H9 (cell line): ENCODE measurements around the gene PDIA6. TPM values are rescaled to one million over a fixed set of nuclear protein-coding genes. Genes with fewer than 3 reads are reported as not detected.
A peak's percentile ranks its signal among the peaks of the same experiment; 100 is the strongest.
"Not testable (repeated sequence)": the region's sequence is repeated elsewhere in the genome, so short reads cannot be mapped to it uniquely, and the experiment has no call there.

Experiments
- DNase-seq: peaks from one replicate; pipeline ENCODE4 v3.0.0-alpha.2; 2017
- H2AFZ ChIP-seq: one replicate; pipeline ENCODE4 v1.6.1; 2013; ENCODE audit warnings: mild to moderate bottlenecking, low read length, control low read depth, moderate library complexity
- H2AK5ac ChIP-seq: 2 replicates; pipeline ENCODE4 v1.6.1; 2013; ENCODE audit warnings: low read length, control low read depth, mixed read lengths; ENCODE audit not compliant: insufficient read length
- H2BK120ac ChIP-seq: one replicate; pipeline ENCODE4 v1.6.1; 2013; ENCODE audit warnings: low read depth, mild to moderate bottlenecking, low read length, control low read depth, inconsistent platforms; ENCODE audit not compliant: poor library complexity, severe bottlenecking
- H2BK12ac ChIP-seq: 2 replicates; pipeline ENCODE4 v1.6.1; 2013; ENCODE audit warnings: low read length, control low read depth, mixed read lengths, low read depth; ENCODE audit not compliant: insufficient read length
- H2BK15ac ChIP-seq: 2 replicates; pipeline ENCODE4 v1.6.1; 2013; ENCODE audit warnings: low read depth, low read length, control low read depth
- H2BK20ac ChIP-seq: one replicate; pipeline ENCODE4 v1.6.1; 2013; ENCODE audit warnings: low read depth, mild to moderate bottlenecking, low read length, control low read depth, inconsistent platforms; ENCODE audit not compliant: poor library complexity, severe bottlenecking
- H2BK5ac ChIP-seq: 2 replicates; pipeline ENCODE4 v1.6.1; 2013; ENCODE audit warnings: low read length, control low read depth, mixed read lengths; ENCODE audit not compliant: insufficient read length
- H3K14ac ChIP-seq: 2 replicates; pipeline ENCODE4 v1.6.1; 2013; ENCODE audit warnings: low read length, control low read depth; ENCODE audit not compliant: insufficient read depth
- H3K18ac ChIP-seq: 2 replicates; pipeline ENCODE4 v1.6.1; 2013; ENCODE audit warnings: low read depth, mild to moderate bottlenecking, mixed read lengths, low read length, control low read depth; ENCODE audit not compliant: insufficient read length
- H3K23ac ChIP-seq: 2 replicates; pipeline ENCODE4 v1.6.1; 2013; ENCODE audit warnings: low read length, control low read depth, mixed read lengths, low read depth; ENCODE audit not compliant: insufficient read length
- H3K23me2 ChIP-seq: 2 replicates; pipeline ENCODE4 v1.6.1; 2013; ENCODE audit warnings: low read depth, mild to moderate bottlenecking, mixed read lengths, low read length, control low read depth; ENCODE audit not compliant: insufficient read length, poor library complexity, severe bottlenecking
- H3K27ac ChIP-seq: 2 replicates; pipeline ENCODE4 v1.5.1; 2013; ENCODE audit warnings: low read length, control low read depth, mixed read lengths, low read depth; ENCODE audit not compliant: insufficient read length
- H3K27me3 ChIP-seq: 2 replicates; pipeline ENCODE4 v1.6.1; 2013; ENCODE audit warnings: low read length, control low read depth, inconsistent platforms; ENCODE audit not compliant: insufficient read depth
- H3K4ac ChIP-seq: 2 replicates; pipeline ENCODE4 v1.6.1; 2013; ENCODE audit warnings: low read depth, mild to moderate bottlenecking, control low read depth, inconsistent platforms, low read length, moderate library complexity
- H3K4me1 ChIP-seq: 2 replicates; pipeline ENCODE4 v1.6.1; 2013; ENCODE audit warnings: low read length, control low read depth, inconsistent platforms; ENCODE audit not compliant: insufficient read depth
- H3K4me2 ChIP-seq: 2 replicates; pipeline ENCODE4 v1.6.1; 2013; ENCODE audit warnings: low read length, control low read depth, mixed read lengths; ENCODE audit not compliant: insufficient read length, insufficient read depth
- H3K56ac ChIP-seq: 2 replicates; pipeline ENCODE4 v1.6.1; 2013; ENCODE audit warnings: low read depth, mild to moderate bottlenecking, mixed read lengths, low read length, control low read depth; ENCODE audit not compliant: insufficient read length
- H3K79me1 ChIP-seq: 2 replicates; pipeline ENCODE4 v1.6.1; 2013; ENCODE audit warnings: low read depth, mild to moderate bottlenecking, moderate library complexity, low read length, control low read depth, inconsistent platforms; ENCODE audit not compliant: insufficient read depth, poor library complexity, severe bottlenecking
- H3K79me2 ChIP-seq: 2 replicates; pipeline ENCODE4 v1.6.1; 2013; ENCODE audit warnings: low read length, control low read depth, inconsistent platforms; ENCODE audit not compliant: insufficient read depth
- H3K9ac ChIP-seq: 2 replicates; pipeline ENCODE4 v1.6.1; 2013; ENCODE audit warnings: low read length, control low read depth, mixed read lengths; ENCODE audit not compliant: insufficient read length; ENCODE audit errors: extremely low read depth
- H3K9me3 ChIP-seq: one replicate; pipeline ENCODE4 v1.6.1; 2013; ENCODE audit warnings: low read depth, low read length, inconsistent platforms; ENCODE audit not compliant: control insufficient read depth
- H3T11ph ChIP-seq: one replicate; pipeline ENCODE4 v1.6.1; 2013; ENCODE audit warnings: mild to moderate bottlenecking, low read length, control low read depth, inconsistent platforms
- H4K20me1 ChIP-seq: one replicate; pipeline ENCODE4 v1.6.1; 2013; ENCODE audit not compliant: control insufficient read depth, insufficient read length, insufficient read depth
- H4K5ac ChIP-seq: 2 replicates; pipeline ENCODE4 v1.6.1; 2013; ENCODE audit warnings: low read depth, mild to moderate bottlenecking, mixed read lengths, low read length, control low read depth; ENCODE audit not compliant: insufficient read length
- H4K8ac ChIP-seq: replicated peaks from 2 replicates; pipeline ENCODE4 v1.6.1; 2013; ENCODE audit warnings: low read length, control low read depth, mixed read lengths, low read depth; ENCODE audit not compliant: insufficient read length
- H4K91ac ChIP-seq: 2 replicates; pipeline ENCODE4 v1.6.1; 2013; ENCODE audit warnings: low read depth, mild to moderate bottlenecking, moderate library complexity, mixed read lengths, low read length, control low read depth; ENCODE audit not compliant: insufficient read length
- H3K27ac Mint-ChIP-seq, 3 experiments: 2 replicates in 2 of 3; 3 replicates in 1 of 3; pipeline ENCODE4 v1.8.0; 2020 to 2021; ENCODE audit warnings: mixed read lengths in 3 of 3, mild to moderate bottlenecking in 1 of 3, moderate library complexity in 1 of 3
- H3K27me3 Mint-ChIP-seq: 2 replicates; pipeline ENCODE4 v1.8.0; 2021; ENCODE audit warnings: low read depth, mild to moderate bottlenecking, moderate library complexity, mixed read lengths
- H3K36me3 Mint-ChIP-seq, 3 experiments: 2 replicates in 2 of 3; 3 replicates in 1 of 3; pipeline ENCODE4 v1.8.0; 2020 to 2021; ENCODE audit warnings: low read depth in 3 of 3, mixed read lengths in 3 of 3; ENCODE audit not compliant: insufficient read depth in 1 of 3
- H3K4me1 Mint-ChIP-seq, 2 experiments: 2 replicates each; pipeline ENCODE4 v1.8.0; 2020; ENCODE audit warnings: mixed read lengths in 2 of 2
- H3K4me3 Mint-ChIP-seq, 2 experiments: 2 replicates in 1 of 2; 3 replicates in 1 of 2; pipeline ENCODE4 v1.8.0; 2020 to 2021; ENCODE audit warnings: mild to moderate bottlenecking in 2 of 2, mixed read lengths in 2 of 2, moderate library complexity in 1 of 2
- H3K9me3 Mint-ChIP-seq, 2 experiments: 2 replicates in 1 of 2; 3 replicates in 1 of 2; pipeline ENCODE4 v1.8.0; 2020; ENCODE audit warnings: mild to moderate bottlenecking in 2 of 2, mixed read lengths in 2 of 2, moderate library complexity in 1 of 2
- WGBS: extraction: QIAGEN DNeasy Blood & Tissue Kit; methylation state at CpG from one replicate; pipeline ENCODE4 v1.1.7; 2013; ENCODE audit warnings: missing lambda C conversion rate, low lambda C conversion rate, mixed read lengths; ENCODE audit not compliant: insufficient read length; ENCODE audit errors: extremely low coverage; 5-methylcytosine and 5-hydroxymethylcytosine counted together
- total RNA-seq: library from RNA; stranded (reverse); gene quantifications from 2 replicates; pipeline ENCODE4 v1.2.1, GENCODE V29; 2021
- TF ChIP-seq, protein P1 (sequence below): fragments of 200-600 bp; sonication (generic); conservative IDR thresholded peaks from 3 replicates; pipeline ENCODE4 v1.8.0; 2021; ENCODE audit warnings: antibody characterized with exemption, mild to moderate bottlenecking

Gene PDIA6
- total RNA-seq, 1 experiment from 2014 or later: 301 TPM

DNA sequence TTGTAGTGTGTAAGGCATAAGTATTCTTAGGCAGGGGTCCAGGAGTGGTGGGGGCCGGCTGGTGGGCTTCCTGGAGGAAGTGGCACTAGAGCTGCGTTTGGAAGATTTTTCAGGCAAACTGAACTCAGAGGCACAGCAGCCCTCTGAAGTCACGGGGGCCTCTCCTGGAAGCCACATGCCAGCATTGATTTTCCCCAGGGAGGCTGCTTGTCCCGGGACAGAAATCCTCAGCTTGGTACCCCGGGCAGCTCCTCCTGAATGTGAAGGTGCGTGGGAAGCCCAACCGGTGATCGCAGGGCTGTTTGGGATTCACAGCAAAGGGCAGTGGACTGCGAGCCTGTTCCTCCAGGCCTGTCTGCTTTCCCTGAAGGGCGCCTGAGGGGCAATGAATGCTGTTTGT, 1.6 kb upstream of the PDIA6 start:
- TF ChIP-seq, protein P1, sequence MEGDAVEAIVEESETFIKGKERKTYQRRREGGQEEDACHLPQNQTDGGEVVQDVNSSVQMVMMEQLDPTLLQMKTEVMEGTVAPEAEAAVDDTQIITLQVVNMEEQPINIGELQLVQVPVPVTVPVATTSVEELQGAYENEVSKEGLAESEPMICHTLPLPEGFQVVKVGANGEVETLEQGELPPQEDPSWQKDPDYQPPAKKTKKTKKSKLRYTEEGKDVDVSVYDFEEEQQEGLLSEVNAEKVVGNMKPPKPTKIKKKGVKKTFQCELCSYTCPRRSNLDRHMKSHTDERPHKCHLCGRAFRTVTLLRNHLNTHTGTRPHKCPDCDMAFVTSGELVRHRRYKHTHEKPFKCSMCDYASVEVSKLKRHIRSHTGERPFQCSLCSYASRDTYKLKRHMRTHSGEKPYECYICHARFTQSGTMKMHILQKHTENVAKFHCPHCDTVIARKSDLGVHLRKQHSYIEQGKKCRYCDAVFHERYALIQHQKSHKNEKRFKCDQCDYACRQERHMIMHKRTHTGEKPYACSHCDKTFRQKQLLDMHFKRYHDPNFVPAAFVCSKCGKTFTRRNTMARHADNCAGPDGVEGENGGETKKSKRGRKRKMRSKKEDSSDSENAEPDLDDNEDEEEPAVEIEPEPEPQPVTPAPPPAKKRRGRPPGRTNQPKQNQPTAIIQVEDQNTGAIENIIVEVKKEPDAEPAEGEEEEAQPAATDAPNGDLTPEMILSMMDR: no peak

DNA sequence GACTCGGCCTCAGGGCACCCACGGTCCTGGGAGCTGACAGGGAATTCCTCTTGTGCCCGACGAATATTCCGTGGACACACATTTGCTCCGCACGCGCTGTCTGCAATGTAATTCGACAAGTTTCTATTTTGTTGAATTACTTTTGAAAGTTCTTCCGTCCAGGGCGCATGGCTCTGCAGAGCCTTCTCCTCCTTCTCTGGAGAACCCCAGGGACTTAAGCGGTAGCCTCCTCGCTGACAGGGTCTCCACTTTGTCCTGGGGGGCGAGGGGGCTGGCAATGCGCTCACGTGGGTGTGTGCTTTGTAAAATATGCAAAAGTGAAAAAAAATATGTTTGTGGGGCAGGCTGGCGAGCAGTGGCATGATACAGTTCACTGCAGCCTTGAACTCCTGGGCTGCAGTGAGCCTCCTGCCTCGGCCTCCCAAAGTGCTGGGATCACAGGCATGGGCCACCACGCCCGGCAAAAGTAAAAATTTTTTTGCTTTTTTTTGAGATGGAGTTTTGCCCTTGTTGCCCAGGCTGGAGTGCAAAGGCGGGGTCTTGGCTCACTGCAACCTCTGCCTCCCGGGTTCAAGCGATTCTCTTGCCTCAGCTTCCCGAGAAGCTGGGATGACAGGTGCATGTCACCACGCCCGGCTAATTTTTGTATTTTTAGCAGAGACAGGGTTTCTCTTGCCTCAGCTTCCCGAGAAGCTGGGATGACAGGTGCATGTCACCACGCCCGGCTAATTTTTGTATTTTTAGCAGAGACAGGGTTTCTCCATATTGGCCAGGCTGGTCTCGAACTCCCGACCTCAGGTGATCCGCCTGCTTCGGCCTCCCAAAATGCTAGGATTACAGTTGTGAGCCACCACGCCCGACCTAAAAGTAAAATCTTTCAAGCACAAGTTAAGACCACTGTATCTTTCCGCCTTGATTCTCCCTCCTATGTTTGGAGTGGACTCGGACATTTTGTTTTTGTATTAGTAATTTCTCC, 866 bp upstream of the PDIA6 start:
- H2BK12ac ChIP-seq, H3T11ph ChIP-seq, H3K23ac ChIP-seq, H3K79me1 ChIP-seq, H3K23me2 ChIP-seq, H2BK120ac ChIP-seq, H2BK15ac ChIP-seq, H3K18ac ChIP-seq, H4K8ac ChIP-seq, H3K27me3 Mint-ChIP-seq, H4K91ac ChIP-seq, H3K4ac ChIP-seq, H3K56ac ChIP-seq, H2BK5ac ChIP-seq, DNase-seq, H4K20me1 ChIP-seq, H2AFZ ChIP-seq, H3K9me3 Mint-ChIP-seq, H4K5ac ChIP-seq, H2BK20ac ChIP-seq, H3K4me1 ChIP-seq, H3K9ac ChIP-seq, H3K27me3 ChIP-seq, H2AK5ac ChIP-seq, H3K27ac ChIP-seq, H3K36me3 Mint-ChIP-seq, H3K14ac ChIP-seq, H3K9me3 ChIP-seq: not testable (repeated sequence)
- H3K4me1 Mint-ChIP-seq: peaks cover 34 to 38% of the 10 kb centered on the region in 2 experiments
- whole genome bisulfite sequencing: no CpG with 5 or more reads among the region's 37 CpGs
- peak overlapping the region; percentile 80 to 90 for H3K4me3 Mint-ChIP-seq
- H3K27ac Mint-ChIP-seq: peak overlapping the region in 1 of 3 experiments; percentile 73; a peak in 2 of 7 replicates
- Histone ChIP-seq H3K79me2 (peaks cover 35% of the 10 kb centered on the region), H3K4me2 (peak overlapping the region; percentile 79)

More for the DNA sequence above, 1.6 kb upstream of the PDIA6 start:
- peak overlapping the region in 2 of 3 experiments; percentile 26 to 73; a peak in 2 of 7 replicates for H3K27ac Mint-ChIP-seq
- Histone ChIP-seq H3K23me2 (peaks cover 6% of the 10 kb centered on the region), H3K79me2 (peaks cover 28% of the 10 kb centered on the region), H3K27ac (no peak overlapping the region), H3K14ac (no peak overlapping the region), H3K79me1 (no peaks in the 10 kb centered on the region), H2AFZ (no peak overlapping the region), H3K4me1 (no peaks in the 10 kb centered on the region; the same call in 1 of the 2 replicates), H2BK20ac (no peak overlapping the region), H2AK5ac (no peak overlapping the region), H4K20me1 (no peaks in the 10 kb centered on the region), H3K9me3 (no peaks in the 10 kb centered on the region), H3K23ac (no peak overlapping the region), H4K8ac (no peak overlapping the region), H3K27me3 (no peaks in the 10 kb centered on the region), H3T11ph (no peak overlapping the region), H2BK120ac (no peak overlapping the region), H2BK5ac (no peak overlapping the region), H4K5ac (no peak overlapping the region), H3K9ac (no peak overlapping the region), H3K56ac (no peak overlapping the region), H3K4me2 (no peak overlapping the region), H3K4ac (no peak overlapping the region), H4K91ac (no peak overlapping the region), H3K18ac (no peak overlapping the region), H2BK15ac (no peak overlapping the region), H2BK12ac (no peak overlapping the region)
- H3K9me3 Mint-ChIP-seq: no peaks in the 10 kb centered on the region
- peak overlapping the region; percentile 38 to 48 for H3K4me3 Mint-ChIP-seq
- peaks cover 5% of the 10 kb centered on the region for H3K27me3 Mint-ChIP-seq
- peaks cover 33 to 35% of the 10 kb centered on the region in 2 experiments for H3K4me1 Mint-ChIP-seq
- no CpG with 5 or more reads among the region's 10 CpGs for WGBS
- peaks cover 0 to 3% (median 0%) of the 10 kb centered on the region in 3 experiments; a peak in 2 of 7 replicates for H3K36me3 Mint-ChIP-seq
- peak; percentile 48 for DNase-seq
